Measurements from ENCODE around the gene CAPZA1.

- no peak for TF ChIP-seq CTCF (conservative IDR thresholded peaks at IDR 0.05; ENCODE audit: low read length)
- TF ChIP-seq EZH2phosphoT487 (IDR thresholded peaks at IDR 0.05; ENCODE audit: borderline replicate concordance, low read depth, low read length) = no peak
These were observed 37.9 kb upstream of the CAPZA1 start for GRCh38 chr1:112581586-112582192.

Measured in OCI-LY7 (cell line).